Measurements from ENCODE around the gene MAGOH. TPM values are rescaled to one million over a fixed set of nuclear protein-coding genes. Genes with fewer than 3 reads are reported as not detected.

The MAGOH gene
- polyA plus RNA-seq, 3 donors, result 22.9 to 70.8 (median 69.2) TPM

GRCh38 chr1:53219711-53220110, 18.6 kb downstream of the MAGOH start:
- 33% methylated on average over 5 of the region's 8 CpGs for WGBS (ENCODE audit: insufficient coverage)
- Histone ChIP-seq H2AFZ (ENCODE audit: insufficient read depth, low read depth, low read length, poor library complexity, severe bottlenecking) (peak overlapping the region; percentile 98), H3K4me1 (ENCODE audit: control insufficient read depth in 1 of 2, insufficient read depth in 2 of 2, low read length in 2 of 2) (peaks cover 17 to 28% of the 10 kb centered on the region in 2 donors), H3K4me2 (replicated peaks; ENCODE audit: extremely low read depth, low read length, poor library complexity, severe bottlenecking) (peak overlapping the region; percentile 77), H3K79me2 (ENCODE audit: insufficient read depth, low read length) (peaks cover 13% of the 10 kb centered on the region), H3K4me3 (replicated peaks in 1 of 3; ENCODE audit: low read depth in 2 of 3, low read length in 3 of 3) (peak overlapping the region; percentile 73 to 91 (median 88)), H3K36me3 (replicated peaks in 1 of 2; ENCODE audit: control insufficient read depth in 1 of 2, insufficient read depth in 2 of 2, low read length in 2 of 2) (peaks cover 10 to 31% of the 10 kb centered on the region in 2 donors), H3K9ac (ENCODE audit: insufficient read depth, low read length, poor library complexity, severe bottlenecking) (peak overlapping the region; percentile 84), H4K20me1 (ENCODE audit: insufficient read depth, low read length) (no peaks in the 10 kb centered on the region), H3K27ac (ENCODE audit: low read depth in 1 of 2, low read length in 2 of 2) (peak overlapping the region; percentile 64 to 88), H3K9me3 (replicated peaks in 1 of 2; ENCODE audit: control insufficient read depth in 1 of 2, insufficient read depth in 1 of 2, low read length in 2 of 2) (no peaks in the 10 kb centered on the region), H3K27me3 (ENCODE audit: control insufficient read depth in 2 of 2, insufficient read depth in 2 of 2, low read length in 2 of 2) (no peaks in the 10 kb centered on the region)
- Mint-ChIP-seq H3K27me3 (ENCODE audit: low read depth in 3 of 3) (peaks cover 0 to 2% (median 0%) of the 10 kb centered on the region in 3 donors), H3K4me1 (peaks cover 33% of the 10 kb centered on the region), H3K9me3 (no peaks in the 10 kb centered on the region), H3K36me3 (peaks cover 18 to 22% of the 10 kb centered on the region in 2 donors), H3K27ac (peak overlapping the region; percentile 87 to 96 (median 92)), H3K4me3 (peak overlapping the region; percentile 87 to 94)
- intact Hi-C loops (cut with micrococcal nuclease), result no loop called here
- no peak for DNase-seq
- TF ChIP-seq, protein P1, sequence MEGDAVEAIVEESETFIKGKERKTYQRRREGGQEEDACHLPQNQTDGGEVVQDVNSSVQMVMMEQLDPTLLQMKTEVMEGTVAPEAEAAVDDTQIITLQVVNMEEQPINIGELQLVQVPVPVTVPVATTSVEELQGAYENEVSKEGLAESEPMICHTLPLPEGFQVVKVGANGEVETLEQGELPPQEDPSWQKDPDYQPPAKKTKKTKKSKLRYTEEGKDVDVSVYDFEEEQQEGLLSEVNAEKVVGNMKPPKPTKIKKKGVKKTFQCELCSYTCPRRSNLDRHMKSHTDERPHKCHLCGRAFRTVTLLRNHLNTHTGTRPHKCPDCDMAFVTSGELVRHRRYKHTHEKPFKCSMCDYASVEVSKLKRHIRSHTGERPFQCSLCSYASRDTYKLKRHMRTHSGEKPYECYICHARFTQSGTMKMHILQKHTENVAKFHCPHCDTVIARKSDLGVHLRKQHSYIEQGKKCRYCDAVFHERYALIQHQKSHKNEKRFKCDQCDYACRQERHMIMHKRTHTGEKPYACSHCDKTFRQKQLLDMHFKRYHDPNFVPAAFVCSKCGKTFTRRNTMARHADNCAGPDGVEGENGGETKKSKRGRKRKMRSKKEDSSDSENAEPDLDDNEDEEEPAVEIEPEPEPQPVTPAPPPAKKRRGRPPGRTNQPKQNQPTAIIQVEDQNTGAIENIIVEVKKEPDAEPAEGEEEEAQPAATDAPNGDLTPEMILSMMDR (IDR thresholded peaks at IDR 0.05), result no peak

GRCh38 chr1:53218201-53218600, 20.1 kb downstream of the MAGOH start:
- intact Hi-C loops (cut with micrococcal nuclease), result no loop called here
- Mint-ChIP-seq H3K27me3 (ENCODE audit: low read depth in 3 of 3) (peaks cover 0 to 2% (median 0%) of the 10 kb centered on the region in 3 donors), H3K27ac (peak overlapping the region in 1 of 7 donors; percentile 59), H3K4me3 (no peak overlapping the region), H3K36me3 (peaks cover 34 to 38% of the 10 kb centered on the region in 2 donors), H3K9me3 (no peaks in the 10 kb centered on the region), H3K4me1 (peaks cover 33% of the 10 kb centered on the region)
- H3K4me2 ChIP-seq (replicated peaks; ENCODE audit: extremely low read depth, low read length, poor library complexity, severe bottlenecking), result no peak overlapping the region
- peaks cover 13% of the 10 kb centered on the region for H3K79me2 ChIP-seq (ENCODE audit: insufficient read depth, low read length)
- TF ChIP-seq, protein P1 (IDR thresholded peaks at IDR 0.05), result no peak
- H3K9ac ChIP-seq (ENCODE audit: insufficient read depth, low read length, poor library complexity, severe bottlenecking), result no peak overlapping the region
- H4K20me1 ChIP-seq (ENCODE audit: insufficient read depth, low read length), result no peaks in the 10 kb centered on the region
- H2AFZ ChIP-seq (ENCODE audit: insufficient read depth, low read depth, low read length, poor library complexity, severe bottlenecking), result no peak overlapping the region
- no peak for DNase-seq
- H3K4me3 ChIP-seq (replicated peaks in 1 of 3; ENCODE audit: low read depth in 2 of 3, low read length in 3 of 3), result no peak overlapping the region
- H3K36me3 ChIP-seq (replicated peaks in 1 of 2; ENCODE audit: control insufficient read depth in 1 of 2, insufficient read depth in 2 of 2, low read length in 2 of 2), result peaks cover 24 to 46% of the 10 kb centered on the region in 2 donors
- H3K27me3 ChIP-seq (ENCODE audit: control insufficient read depth in 2 of 2, insufficient read depth in 2 of 2, low read length in 2 of 2), result no peaks in the 10 kb centered on the region
- no peak overlapping the region for H3K27ac ChIP-seq (ENCODE audit: low read depth in 1 of 2, low read length in 2 of 2)
- peaks cover 17 to 28% of the 10 kb centered on the region in 2 donors for H3K4me1 ChIP-seq (ENCODE audit: control insufficient read depth in 1 of 2, insufficient read depth in 2 of 2, low read length in 2 of 2)
- no peaks in the 10 kb centered on the region for H3K9me3 ChIP-seq (replicated peaks in 1 of 2; ENCODE audit: control insufficient read depth in 1 of 2, insufficient read depth in 1 of 2, low read length in 2 of 2)
- WGBS (ENCODE audit: insufficient coverage), result 79% methylated on average over 6 of the region's 7 CpGs
